ENCODE results near the gene ORMDL1. TPM values are rescaled to one million over a fixed set of nuclear protein-coding genes. Genes with fewer than 3 reads are reported as not detected.

ORMDL1 gene, protein sequence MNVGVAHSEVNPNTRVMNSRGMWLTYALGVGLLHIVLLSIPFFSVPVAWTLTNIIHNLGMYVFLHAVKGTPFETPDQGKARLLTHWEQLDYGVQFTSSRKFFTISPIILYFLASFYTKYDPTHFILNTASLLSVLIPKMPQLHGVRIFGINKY
- total RNA-seq = 10 to 100 TPM; 61.7 to 68.9 TPM

DNA sequence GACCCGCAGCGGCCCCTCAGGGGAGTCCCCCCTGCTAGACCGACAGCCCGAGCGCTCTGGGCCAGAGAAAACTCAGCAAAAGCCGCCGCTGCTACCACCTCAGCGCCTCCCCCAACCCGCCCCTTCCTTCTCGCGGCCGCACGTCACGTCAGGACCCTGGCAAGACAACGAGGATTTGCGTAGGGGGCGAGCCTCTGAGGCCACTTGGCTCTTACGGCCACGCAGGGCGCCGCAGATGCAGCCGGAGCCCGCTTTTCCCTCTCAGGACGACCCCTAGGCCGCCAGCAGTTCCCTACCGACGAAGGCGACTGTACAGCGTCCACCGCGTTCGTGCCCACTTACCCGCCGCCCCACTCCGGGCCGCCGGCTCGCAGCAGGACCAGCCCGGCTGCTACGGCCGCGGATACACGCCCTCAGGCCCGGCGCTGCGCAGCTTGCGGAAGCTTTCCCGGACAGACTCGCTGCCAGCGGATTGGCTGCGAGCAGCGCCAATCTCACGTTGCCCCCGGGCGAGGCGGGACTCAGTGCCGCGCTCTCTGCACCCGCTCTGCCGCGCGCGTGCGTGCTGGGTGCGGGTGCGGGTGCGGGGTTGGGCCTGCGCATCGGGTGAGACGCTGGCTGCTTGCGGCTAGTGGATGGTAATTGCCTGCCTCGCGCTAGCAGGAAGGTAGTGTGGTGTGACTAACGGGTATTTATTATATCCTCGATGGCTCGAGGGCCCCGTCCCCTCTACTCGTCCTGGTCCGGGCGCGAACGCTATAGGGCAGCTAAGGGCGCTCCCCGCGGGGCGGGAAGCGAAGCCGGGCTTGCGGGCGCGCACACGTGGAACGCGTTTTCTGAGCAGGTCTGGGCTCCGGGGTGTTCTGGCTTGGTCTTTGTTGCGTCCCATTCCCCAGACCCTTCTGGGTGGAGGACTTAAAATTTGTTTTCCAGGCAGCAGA is at the start of gene ORMDL1, which contains the start of gene PMS1:
TSS of gene ORMDL1 (minus strand) at position 413 of the 941 bp plus-strand sequence. CDS start 1,744 bp downstream, outside the sequence.
TSS of gene PMS1 (plus strand) at position 524 of the 941 bp plus-strand sequence. CDS start 7,360 bp downstream, outside the sequence.
- Histone ChIP-seq H3K36me3 (replicated peaks in 1 of 2; ENCODE audit: insufficient read depth in 1 of 2, low read depth in 2 of 2) (no peaks in the 10 kb centered on the region), H3K27me3 (no peaks in the 10 kb centered on the region), H3K9me3 (no peaks in the 10 kb centered on the region), H3K27ac (peak within 1 kb of the TSS; percentile 92 to 98 (median 94)), H3K4me1 (peaks cover 37% of the 10 kb centered on the region), H3K4me3 (peak within 1 kb of the TSS; percentile 77 to 88)
- peak; percentile 95 to 97 (median 96) for DNase-seq
- WGBS, 2 donors = 0% methylated on average over 12 to 96 of the region's 96 CpGs
- ATAC-seq = peak; percentile 98
- intact Hi-C loops (cut with DNase I) = no loop called here
- TF ChIP-seq POLR2A (IDR thresholded peaks at IDR 0.05) = peak; percentile 93 to 98 (median 97)
- TF ChIP-seq, protein P1, sequence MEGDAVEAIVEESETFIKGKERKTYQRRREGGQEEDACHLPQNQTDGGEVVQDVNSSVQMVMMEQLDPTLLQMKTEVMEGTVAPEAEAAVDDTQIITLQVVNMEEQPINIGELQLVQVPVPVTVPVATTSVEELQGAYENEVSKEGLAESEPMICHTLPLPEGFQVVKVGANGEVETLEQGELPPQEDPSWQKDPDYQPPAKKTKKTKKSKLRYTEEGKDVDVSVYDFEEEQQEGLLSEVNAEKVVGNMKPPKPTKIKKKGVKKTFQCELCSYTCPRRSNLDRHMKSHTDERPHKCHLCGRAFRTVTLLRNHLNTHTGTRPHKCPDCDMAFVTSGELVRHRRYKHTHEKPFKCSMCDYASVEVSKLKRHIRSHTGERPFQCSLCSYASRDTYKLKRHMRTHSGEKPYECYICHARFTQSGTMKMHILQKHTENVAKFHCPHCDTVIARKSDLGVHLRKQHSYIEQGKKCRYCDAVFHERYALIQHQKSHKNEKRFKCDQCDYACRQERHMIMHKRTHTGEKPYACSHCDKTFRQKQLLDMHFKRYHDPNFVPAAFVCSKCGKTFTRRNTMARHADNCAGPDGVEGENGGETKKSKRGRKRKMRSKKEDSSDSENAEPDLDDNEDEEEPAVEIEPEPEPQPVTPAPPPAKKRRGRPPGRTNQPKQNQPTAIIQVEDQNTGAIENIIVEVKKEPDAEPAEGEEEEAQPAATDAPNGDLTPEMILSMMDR (IDR thresholded peaks at IDR 0.05) = peak in 1 of 7 experiments; percentile 11

DNA sequence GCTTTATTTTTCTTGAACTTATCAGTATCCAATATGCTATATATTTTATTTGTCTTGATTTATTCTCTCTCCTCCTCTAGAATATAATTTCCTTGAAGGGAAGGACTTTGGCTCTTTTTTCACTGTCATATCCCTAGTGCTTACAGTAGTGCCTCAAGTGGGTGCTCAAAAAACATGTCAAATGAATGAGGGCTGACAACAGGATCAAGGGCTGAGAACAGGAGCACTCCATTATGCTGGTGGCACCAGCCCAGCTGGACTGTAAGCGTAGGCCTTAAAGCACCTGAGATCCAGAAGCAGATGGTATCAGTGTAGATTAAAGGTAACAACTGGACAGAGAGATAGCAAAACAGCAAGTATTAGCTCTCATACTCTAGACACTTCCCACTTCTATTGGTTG is 46.4 kb upstream of the ORMDL1 start:
- no peak for ATAC-seq
- H3K4me1 ChIP-seq = no peaks in the 10 kb centered on the region
- intact Hi-C loops (cut with DNase I) = no loop called here
- H3K9me3 ChIP-seq = no peaks in the 10 kb centered on the region
- TF ChIP-seq POLR2A (IDR thresholded peaks at IDR 0.05) = no peak
- TF ChIP-seq, protein P1 (IDR thresholded peaks at IDR 0.05) = no peak
- no peak overlapping the region for H3K4me3 ChIP-seq
- H3K27ac ChIP-seq = no peak overlapping the region
- no peaks in the 10 kb centered on the region for H3K27me3 ChIP-seq
- no peak for DNase-seq
- WGBS, 2 donors = 93 to 94% methylated on average over 1 of the region's 1 CpG
- no peaks in the 10 kb centered on the region for H3K36me3 ChIP-seq (replicated peaks in 1 of 2; ENCODE audit: insufficient read depth in 1 of 2, low read depth in 2 of 2)

DNA sequence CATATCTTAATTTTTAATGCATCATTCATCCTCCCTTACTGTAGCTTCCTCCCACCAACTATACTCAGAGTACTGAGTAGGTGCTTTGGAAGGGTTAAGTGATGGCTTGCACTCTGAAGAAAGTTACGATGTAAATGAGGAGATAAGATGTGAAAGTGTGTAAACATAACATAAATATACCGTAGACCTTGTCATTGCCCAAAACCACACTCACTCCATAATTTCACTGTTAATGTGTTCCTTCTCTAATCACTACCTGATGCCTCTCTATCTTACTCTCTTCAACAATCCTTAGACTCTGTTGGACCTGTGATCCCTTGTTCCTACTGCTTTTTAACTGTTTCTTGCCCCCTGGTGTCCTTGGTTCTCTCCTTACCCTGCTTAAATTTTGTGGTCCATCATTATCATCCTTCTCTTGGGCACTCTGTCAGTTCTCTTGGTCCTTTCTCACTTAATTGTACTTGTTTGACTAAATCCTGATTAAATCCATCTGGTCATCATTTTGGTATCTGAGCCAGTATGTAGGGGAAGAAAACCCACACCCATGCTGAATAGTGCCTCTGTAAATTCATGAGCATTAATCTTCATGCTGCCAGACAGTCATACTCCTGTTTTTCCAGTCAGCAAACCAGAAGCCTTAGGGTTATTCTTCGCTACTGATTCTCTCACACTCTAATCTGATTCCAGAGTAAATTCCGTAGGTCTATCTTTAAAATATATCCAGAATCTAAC is 45.1 kb upstream of the ORMDL1 start:
- ATAC-seq = no peak
- WGBS, 2 donors = 68 to 73% methylated on average over 4 of the region's 4 CpGs
- intact Hi-C loops (cut with DNase I) = no loop called here

DNA sequence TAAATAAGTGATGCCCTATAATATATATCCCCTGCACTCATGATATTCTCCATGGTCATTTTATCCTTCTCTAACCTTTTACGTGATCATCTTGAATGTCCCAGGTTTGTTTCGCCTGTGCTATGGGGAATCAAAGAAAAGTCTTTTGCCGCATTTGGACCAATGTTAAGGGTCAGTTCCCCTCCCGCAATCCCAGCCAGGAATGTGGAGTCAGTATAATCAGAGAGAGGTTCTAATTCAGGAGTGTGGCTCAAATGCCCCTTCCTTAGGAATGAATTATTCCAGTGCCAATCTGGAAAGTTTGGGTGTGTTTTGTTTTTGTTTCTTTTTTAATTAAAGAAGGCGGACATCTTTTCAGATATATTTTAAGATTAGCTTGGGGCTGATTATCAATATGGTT is 41.9 kb upstream of the ORMDL1 start:
- no peak for TF ChIP-seq POLR2A (IDR thresholded peaks at IDR 0.05)
- TF ChIP-seq, protein P1 (IDR thresholded peaks at IDR 0.05) = no peak
- H3K4me3 ChIP-seq = no peak overlapping the region
- no peaks in the 10 kb centered on the region for H3K4me1 ChIP-seq
- H3K36me3 ChIP-seq (replicated peaks in 1 of 2; ENCODE audit: insufficient read depth in 1 of 2, low read depth in 2 of 2) = no peaks in the 10 kb centered on the region
- H3K27me3 ChIP-seq = no peaks in the 10 kb centered on the region
- no peak for ATAC-seq
- 88 to 90% methylated on average over 5 of the region's 5 CpGs for WGBS, 2 donors
- no peaks in the 10 kb centered on the region for H3K9me3 ChIP-seq
- DNase-seq = no peak
- H3K27ac ChIP-seq = no peak overlapping the region
- intact Hi-C loops (cut with DNase I) = no loop called here

More for the DNA sequence above, 45.1 kb upstream of the ORMDL1 start:
- no peak for DNase-seq
- H3K4me3 ChIP-seq = no peak overlapping the region
- no peaks in the 10 kb centered on the region for H3K4me1 ChIP-seq
- no peaks in the 10 kb centered on the region for H3K9me3 ChIP-seq
- no peaks in the 10 kb centered on the region for H3K36me3 ChIP-seq (replicated peaks in 1 of 2; ENCODE audit: insufficient read depth in 1 of 2, low read depth in 2 of 2)
- H3K27ac ChIP-seq = no peak overlapping the region
- H3K27me3 ChIP-seq = no peaks in the 10 kb centered on the region
- TF ChIP-seq, protein P1 (IDR thresholded peaks at IDR 0.05) = no peak
